ENCODE results near the gene PPIF. TPM values are rescaled to one million over a fixed set of nuclear protein-coding genes. Genes with fewer than 3 reads are reported as not detected.

The PPIF gene
- total and polyA plus RNA-seq, 2 donors (not counting 3 experiments of a cell fraction or from before 2014, with no cell fraction given), result 50.7 to 51.2 TPM

GRCh38 chr10:79387974-79388850, 40.9 kb downstream of the PPIF start:
- intact Hi-C loops (cut with micrococcal nuclease), result no loop called here
- Histone ChIP-seq H3K4me1 (ENCODE audit: control insufficient read depth, extremely low read depth, insufficient read depth, low read length) (no peaks in the 10 kb centered on the region), H3K9me3 (replicated peaks; ENCODE audit: control insufficient read depth, insufficient read depth, low read length) (no peaks in the 10 kb centered on the region), H3K9ac (replicated peaks; ENCODE audit: extremely low read depth, insufficient read depth, low read length) (no peak overlapping the region), H3K27ac (ENCODE audit: insufficient read depth, low read depth, low read length) (no peak overlapping the region), H4K20me1 (replicated peaks; ENCODE audit: control insufficient read depth, extremely low read depth, insufficient read depth, low read length) (no peaks in the 10 kb centered on the region), H3K27me3 (ENCODE audit: control insufficient read depth in 2 of 2, insufficient read depth in 2 of 2, low read length in 2 of 2) (no peaks in the 10 kb centered on the region), H3K9me1 (replicated peaks; ENCODE audit: control insufficient read depth, extremely low read depth, insufficient read depth, low read length) (no peaks in the 10 kb centered on the region), H2AFZ (ENCODE audit: low read depth, low read length) (no peak overlapping the region), H3K4me3 (replicated peaks in 1 of 3; ENCODE audit: insufficient read depth in 1 of 3, low read depth in 1 of 3, low read length in 3 of 3) (no peak overlapping the region), H3K36me3 (ENCODE audit: control insufficient read depth in 2 of 2, extremely low read depth in 1 of 2, insufficient read depth in 2 of 2, low read length in 2 of 2) (no peaks in the 10 kb centered on the region), H3K79me2 (ENCODE audit: control insufficient read depth, insufficient read depth, low read length) (no peaks in the 10 kb centered on the region), H3K4me2 (ENCODE audit: insufficient read depth, low read length) (no peak overlapping the region)
- FAIRE-seq (no peak), DNase-seq (ENCODE audit: low read depth, low spot score) (no peak)
- dilution Hi-C loops (cut with MboI; ENCODE audit: extremely low pct_ligation_motif_present, low sequenced_read_pairs), result no loop called here
- TF ChIP-seq EZH2 (IDR thresholded peaks at IDR 0.05; ENCODE audit: borderline replicate concordance, low read depth, low read length, severe bottlenecking) (no peak), MYC (IDR thresholded peaks at IDR 0.05; ENCODE audit: low read depth, low read length) (no peak), GATA2 (IDR thresholded peaks at IDR 0.05; ENCODE audit: insufficient read depth, insufficient read length, low read depth, low read length) (no peak), MAX (IDR thresholded peaks at IDR 0.05; ENCODE audit: insufficient read depth, insufficient read length) (no peak), FOS (IDR thresholded peaks at IDR 0.05; ENCODE audit: borderline replicate concordance, insufficient read depth, low read length) (no peak), POLR2A (IDR thresholded peaks at IDR 0.05; ENCODE audit: low read depth, low read length) (no peak), CTCF (IDR thresholded peaks at IDR 0.05; ENCODE audit: extremely low read depth in 1 of 2, insufficient read depth in 1 of 2, low read depth in 1 of 2, low read length in 2 of 2) (no peak), JUN (IDR thresholded peaks at IDR 0.05; ENCODE audit: borderline replicate concordance, insufficient read depth, insufficient read length, low read depth) (no peak), POLR2AphosphoS5 (IDR thresholded peaks at IDR 0.05; ENCODE audit: insufficient read depth, low read depth, low read length) (no peak)
- ChIA-PET POLR2A (no interaction called here), CTCF (interaction anchor here (0.8 to 2.3 kb wide), 4 partner anchors 12 to 80 kb away, joined by 3 to 13 read pairs (median 6); no protein-coding TSS in a partner anchor)
- BruUV-seq (replicated peaks), result no TSS peak
